Breast epithelium (tissue), 4 donors: ENCODE measurements around the gene FBXL13. TPM values are rescaled to one million over a fixed set of nuclear protein-coding genes. Genes with fewer than 3 reads are reported as not detected.

Source experiments
- DNase-seq, 2 donors: peaks; one replicate each; pipeline ENCODE4 v3.0.0-alpha.2; 2019; ENCODE audit warnings: low spot score in 2 of 2
- H3K27ac ChIP-seq, 2 donors: fragments of 200-600 bp; sonication (generic) in 1 of 2; one replicate each; pipeline ENCODE4 v1.5.1; 2016 to 2019; ENCODE audit warnings: mild to moderate bottlenecking in 1 of 2
- H3K27me3 ChIP-seq, 2 donors: fragments of 200-600 bp; sonication (generic) in 1 of 2; one replicate each; pipeline versions ENCODE4 v1.5.1 to v1.6.0; 2017 to 2019; ENCODE audit warnings: control low read depth in 1 of 2, mild to moderate bottlenecking in 1 of 2
- H3K36me3 ChIP-seq: fragments of 200-600 bp; one replicate; pipeline ENCODE4 v1.5.1; 2019
- H3K4me1 ChIP-seq, 2 donors: fragments of 200-600 bp; sonication (generic); one replicate each; pipeline ENCODE4 v1.5.1; 2016 to 2019; ENCODE audit warnings: control low read depth in 1 of 2
- H3K4me3 ChIP-seq, 3 donors: fragments of 200-600 bp; sonication (generic); 1 replicate in 2 of 3; 2 replicates in 1 of 3; pipeline ENCODE4 v1.5.1; 2016 to 2019; ENCODE audit warnings: mild to moderate bottlenecking in 3 of 3, moderate library complexity in 2 of 3
- H3K9me3 ChIP-seq, 2 donors: fragments of 200-600 bp; sonication (generic) in 1 of 2; one replicate each; pipeline ENCODE4 v1.5.1; 2016 to 2019; ENCODE audit warnings: control low read depth in 1 of 2
- POLR2A ChIP-seq: fragments of 450-650 bp; IDR thresholded peaks from one replicate; pipeline ENCODE4 v1.6.1; 2016; ENCODE audit warnings: antibody characterized with exemption, mild to moderate bottlenecking, moderate library complexity
- POLR2AphosphoS5 ChIP-seq, 3 donors: sonication (generic); formaldehyde crosslinking; IDR thresholded peaks; one replicate each; pipeline ENCODE4 v1.6.1; 2017; ENCODE audit warnings: antibody characterized with exemption in 3 of 3
- intact Hi-C: fragments of 100-400 bp; cut with DNase I; formaldehyde crosslinking; loops from one replicate; pipeline ENCODE4 v1.15.1; 2023; ENCODE audit warnings: low total_unique reads
- total RNA-seq, 3 donors: library from RNA; depleted of rRNA; stranded (reverse); fragments of >200 nt; gene quantifications; one replicate each; pipeline ENCODE4 v1.1.0, GENCODE V29; 2016
- TF ChIP-seq, protein P1 (sequence below), 3 donors: fragments of 450-650 bp; IDR thresholded peaks; one replicate each; pipeline ENCODE4 v1.5.1; 2016 to 2017; ENCODE audit warnings: antibody characterized with exemption in 3 of 3, mild to moderate bottlenecking in 3 of 3, moderate library complexity in 3 of 3

FBXL13 gene
- total RNA-seq, 3 donors from 2014 or later = 1.1 to 4.2 (median 3.3) TPM

DNA sequence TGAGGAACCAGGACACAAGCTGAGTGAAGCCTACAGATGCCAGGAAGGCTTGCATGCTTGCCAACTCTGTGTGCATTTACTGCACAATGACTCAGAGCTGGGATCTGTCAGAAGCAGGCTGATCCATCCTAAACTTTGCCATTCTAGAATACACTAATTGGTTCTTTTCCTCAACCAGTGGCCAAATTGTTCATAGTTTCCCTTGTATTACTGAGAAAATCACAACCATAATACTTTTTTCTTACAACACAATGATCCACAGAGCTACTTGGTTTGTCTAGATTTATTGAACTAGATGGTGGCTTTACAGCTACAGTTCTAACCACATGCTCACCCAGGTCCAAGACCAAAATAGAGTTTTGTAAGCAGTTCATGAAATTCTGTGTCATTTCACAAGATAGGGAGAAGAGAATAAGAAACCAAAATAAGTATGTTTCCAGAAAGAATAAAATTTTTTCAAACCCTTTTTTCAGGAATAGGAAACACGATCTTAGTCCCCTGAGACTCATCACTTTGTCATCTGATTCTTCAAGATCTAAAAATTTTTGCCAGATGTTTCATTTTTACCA lies 182.8 kb downstream of the FBXL13 start:
- Histone ChIP-seq H3K27me3 (no peaks in the 10 kb centered on the region), H3K27ac (no peak overlapping the region), H3K4me1 (no peaks in the 10 kb centered on the region), H3K9me3 (no peaks in the 10 kb centered on the region), H3K4me3 (no peak overlapping the region), H3K36me3 (no peaks in the 10 kb centered on the region)
- peak in 1 of 2 donors; percentile 26 for DNase-seq
- TF ChIP-seq POLR2AphosphoS5 (IDR thresholded peaks at IDR 0.05) (no peak), POLR2A (no peak)
- TF ChIP-seq, protein P1, sequence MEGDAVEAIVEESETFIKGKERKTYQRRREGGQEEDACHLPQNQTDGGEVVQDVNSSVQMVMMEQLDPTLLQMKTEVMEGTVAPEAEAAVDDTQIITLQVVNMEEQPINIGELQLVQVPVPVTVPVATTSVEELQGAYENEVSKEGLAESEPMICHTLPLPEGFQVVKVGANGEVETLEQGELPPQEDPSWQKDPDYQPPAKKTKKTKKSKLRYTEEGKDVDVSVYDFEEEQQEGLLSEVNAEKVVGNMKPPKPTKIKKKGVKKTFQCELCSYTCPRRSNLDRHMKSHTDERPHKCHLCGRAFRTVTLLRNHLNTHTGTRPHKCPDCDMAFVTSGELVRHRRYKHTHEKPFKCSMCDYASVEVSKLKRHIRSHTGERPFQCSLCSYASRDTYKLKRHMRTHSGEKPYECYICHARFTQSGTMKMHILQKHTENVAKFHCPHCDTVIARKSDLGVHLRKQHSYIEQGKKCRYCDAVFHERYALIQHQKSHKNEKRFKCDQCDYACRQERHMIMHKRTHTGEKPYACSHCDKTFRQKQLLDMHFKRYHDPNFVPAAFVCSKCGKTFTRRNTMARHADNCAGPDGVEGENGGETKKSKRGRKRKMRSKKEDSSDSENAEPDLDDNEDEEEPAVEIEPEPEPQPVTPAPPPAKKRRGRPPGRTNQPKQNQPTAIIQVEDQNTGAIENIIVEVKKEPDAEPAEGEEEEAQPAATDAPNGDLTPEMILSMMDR (IDR thresholded peaks at IDR 0.05) = no peak
- intact Hi-C loops = no loop called here

DNA sequence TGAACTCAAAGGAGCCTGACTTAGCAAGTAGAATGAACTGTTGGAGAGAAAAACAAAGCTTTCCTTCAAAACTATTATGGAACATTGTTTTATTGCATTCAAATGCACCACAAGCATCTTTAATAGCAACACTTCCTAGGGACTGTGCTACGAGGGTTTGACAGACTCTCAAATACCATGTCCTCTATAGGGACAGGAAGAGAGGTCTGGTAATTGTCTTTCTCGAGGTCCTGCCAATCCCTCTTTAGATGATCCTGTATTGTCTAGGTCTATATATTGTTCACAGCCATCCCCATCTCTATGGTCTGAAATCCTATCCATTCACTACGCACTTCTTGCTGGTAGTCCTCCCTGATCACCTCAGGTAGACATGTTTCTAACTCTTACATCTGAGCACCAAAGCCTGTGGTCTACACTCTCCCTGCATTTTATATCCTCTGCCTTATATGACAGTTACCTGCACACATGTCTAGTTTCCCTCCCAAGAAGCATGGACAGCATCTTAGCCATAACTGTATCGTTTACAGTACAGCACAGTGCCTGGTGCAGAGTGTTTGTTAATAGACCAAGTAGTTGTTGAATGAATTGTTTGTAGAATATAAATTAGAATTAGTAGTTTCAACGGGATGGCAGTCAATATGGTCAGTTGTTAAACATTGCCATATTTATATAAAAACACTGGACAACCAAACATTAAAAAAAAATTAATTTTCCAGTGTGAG lies 183.5 kb downstream of the FBXL13 start:
- H3K36me3 ChIP-seq = no peaks in the 10 kb centered on the region
- no peaks in the 10 kb centered on the region for H3K27me3 ChIP-seq
- DNase-seq = no peak
- no peaks in the 10 kb centered on the region for H3K4me1 ChIP-seq
- no peak for TF ChIP-seq POLR2A
- TF ChIP-seq, protein P1 (IDR thresholded peaks at IDR 0.05) = no peak
- TF ChIP-seq POLR2AphosphoS5 (IDR thresholded peaks at IDR 0.05) = no peak
- intact Hi-C loops = no loop called here
- peak overlapping the region in 1 of 2 donors; percentile 33 for H3K27ac ChIP-seq
- H3K4me3 ChIP-seq = no peak overlapping the region
- no peaks in the 10 kb centered on the region for H3K9me3 ChIP-seq

DNA sequence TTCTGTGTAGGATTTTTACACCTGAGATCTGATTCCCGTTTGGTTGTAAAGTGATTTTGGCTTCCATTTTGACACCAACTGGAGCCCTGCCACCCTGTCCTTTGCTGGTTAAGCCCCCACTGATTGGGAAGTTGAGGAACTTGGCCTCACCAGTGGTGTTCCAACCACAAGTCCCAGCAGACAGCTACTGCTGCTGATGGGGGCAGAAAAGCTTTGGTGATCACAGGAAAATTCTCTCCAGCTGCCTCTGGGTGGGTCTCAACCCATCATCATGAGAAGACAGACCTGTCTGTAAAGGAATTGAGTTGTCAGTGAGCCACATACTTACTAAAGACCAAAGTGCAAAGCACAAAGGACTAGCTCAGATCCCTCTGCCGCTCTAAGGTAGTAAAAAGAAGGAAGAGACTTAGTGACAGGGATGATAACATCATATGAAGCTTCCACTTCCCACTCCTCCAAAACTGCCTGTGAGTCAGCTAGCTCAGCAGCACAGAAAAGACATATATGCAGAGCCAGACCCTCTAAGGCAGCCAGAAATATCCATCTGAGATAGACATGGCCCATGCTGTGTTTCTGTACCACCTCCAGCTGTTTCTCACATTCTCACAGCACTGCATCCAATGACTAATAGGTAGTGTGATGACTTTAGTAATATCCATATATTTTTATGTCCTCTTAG lies 184.2 kb downstream of the FBXL13 start:
- Histone ChIP-seq H3K36me3 (no peaks in the 10 kb centered on the region), H3K4me1 (no peaks in the 10 kb centered on the region), H3K27ac (peak overlapping the region in 1 of 2 donors; percentile 53), H3K4me3 (no peak overlapping the region), H3K9me3 (no peaks in the 10 kb centered on the region), H3K27me3 (no peaks in the 10 kb centered on the region)
- intact Hi-C loops = no loop called here
- no peak for TF ChIP-seq POLR2A
- TF ChIP-seq, protein P1 (IDR thresholded peaks at IDR 0.05) = no peak
- TF ChIP-seq POLR2AphosphoS5 (IDR thresholded peaks at IDR 0.05) = no peak
- no peak for DNase-seq

DNA sequence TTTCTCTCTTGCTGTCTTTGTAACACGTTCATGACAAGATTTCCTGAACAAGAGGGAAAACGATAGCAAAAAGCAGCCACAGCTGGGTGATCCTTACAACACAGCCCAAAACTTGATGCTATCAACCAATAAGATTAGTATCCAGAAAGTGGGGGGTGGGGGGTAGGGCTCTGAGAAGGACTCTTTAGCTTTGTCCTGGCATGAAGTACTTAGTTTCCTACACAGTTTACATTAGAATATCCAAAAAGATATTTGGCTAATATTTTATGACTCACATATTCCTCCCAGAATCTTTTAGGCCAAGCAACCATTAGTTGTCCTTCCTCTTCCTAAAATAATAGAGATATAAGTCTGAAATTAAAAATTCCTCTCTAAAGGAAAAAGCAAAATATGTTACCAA lies 184.7 kb downstream of the FBXL13 start:
- no peaks in the 10 kb centered on the region for H3K27me3 ChIP-seq
- no peaks in the 10 kb centered on the region for H3K36me3 ChIP-seq
- no peaks in the 10 kb centered on the region for H3K4me1 ChIP-seq
- DNase-seq = no peak
- TF ChIP-seq, protein P1 (IDR thresholded peaks at IDR 0.05) = no peak
- TF ChIP-seq POLR2A = no peak
- no peak overlapping the region for H3K4me3 ChIP-seq
- intact Hi-C loops = no loop called here
- H3K27ac ChIP-seq = peak overlapping the region in 1 of 2 donors; percentile 53
- H3K9me3 ChIP-seq = no peaks in the 10 kb centered on the region
